Measurements from ENCODE around the gene ECSIT. TPM values are rescaled to one million over a fixed set of nuclear protein-coding genes. Genes with fewer than 3 reads are reported as not detected.

Gene ECSIT
- total RNA-seq, 2 experiments from 2014 or later, result 33.0 to 36.2 TPM

DNA sequence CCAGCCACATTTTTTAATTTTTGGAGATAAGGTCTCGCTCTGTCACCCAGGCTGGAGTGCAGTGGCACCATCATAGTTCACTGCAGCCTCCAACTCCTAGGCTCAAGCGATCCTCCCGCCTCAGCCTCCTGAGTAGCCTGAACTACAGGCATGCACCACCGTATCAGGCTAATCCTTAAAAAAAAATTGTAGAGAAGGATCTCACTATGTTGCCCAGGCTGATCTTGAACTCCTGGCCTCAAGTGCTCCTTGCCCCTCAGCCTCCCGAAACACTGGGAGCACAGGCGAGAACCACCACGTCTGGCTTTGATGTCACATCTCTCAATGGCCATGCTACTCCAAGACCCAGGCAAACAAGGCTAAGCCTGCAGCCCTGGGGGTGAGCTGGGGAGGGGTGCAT, 72.3 kb downstream of the ECSIT start:
- CTCF ChIA-PET, result interaction anchor here (3.2 kb wide), 1 partner anchor 26 kb away, joined by 11 read pairs; no protein-coding TSS in a partner anchor
- Mint-ChIP-seq H3K4me3 (no peak overlapping the region), H3K4me1 (no peaks in the 10 kb centered on the region), H3K9me3 (ENCODE audit: low read depth) (no peaks in the 10 kb centered on the region), H3K36me3 (no peaks in the 10 kb centered on the region), H3K27ac (no peak overlapping the region), H3K27me3 (peaks cover 4% of the 10 kb centered on the region)
- DNase-seq (no peak), ATAC-seq (no peak)

Small RNA genes within 50 kb of the gene (microRNA-seq; reads per million reads assigned to microRNA genes)
- gene MIR7974, result not detected

Other genes starting within 250 kb of the ECSIT start
- gene TSPAN16, start 233.0 kb downstream of the ECSIT start, total RNA-seq, result not detected
- gene RAB3D, start 189.5 kb downstream of the ECSIT start, total RNA-seq, result 1 to 10 TPM; 3.6 to 5.1 TPM
- 10 to 100 TPM; 25.1 to 28.1 TPM for gene TMEM205, start 182.9 kb downstream of the ECSIT start, total RNA-seq
- gene CCDC159, start 182.6 kb downstream of the ECSIT start, total RNA-seq, result 10 to 100 TPM; 13.0 to 16.1 TPM
- 1 to 10 TPM in 1 of 2 experiments, under 1 TPM in 1; 0.87 to 1.3 TPM for gene PLPPR2, start 173.7 kb downstream of the ECSIT start, total RNA-seq
- gene SWSAP1, start 154.5 kb downstream of the ECSIT start, total RNA-seq, result 1 to 10 TPM; 2.6 to 3.9 TPM
- gene EPOR, start 144.8 kb downstream of the ECSIT start, total RNA-seq, result 1 to 10 TPM; 8.1 to 9.1 TPM
- not detected for gene RGL3, start 109.8 kb downstream of the ECSIT start, total RNA-seq
- gene ODAD3, start 94.0 kb downstream of the ECSIT start, total RNA-seq, result under 1 TPM; 0.15 to 0.54 TPM
- gene PRKCSH, start 93.5 kb downstream of the ECSIT start, total RNA-seq, result 100 to 1,000 TPM; 278 to 306 TPM
- not detected for gene ELAVL3, start 48.1 kb downstream of the ECSIT start, total RNA-seq
- gene ZNF653, start 23.3 kb downstream of the ECSIT start, total RNA-seq, result 10 to 100 TPM; 16.1 to 16.7 TPM
- gene CNN1, start 9.7 kb upstream of the ECSIT start, total RNA-seq, result not detected
- gene ELOF1, start 30.1 kb upstream of the ECSIT start, total RNA-seq, result 10 to 100 TPM; 55.1 to 67.2 TPM
- 10 to 100 TPM; 34.1 to 58.8 TPM for gene ACP5, start 48.5 kb upstream of the ECSIT start, total RNA-seq
- gene ZNF627, start 68.3 kb upstream of the ECSIT start, total RNA-seq, result 1 to 10 TPM; 6.3 to 7.1 TPM
- gene ZNF823, start 209.8 kb upstream of the ECSIT start, total RNA-seq, result 1 to 10 TPM; 6.3 to 6.4 TPM
- gene ZNF441, start 237.9 kb upstream of the ECSIT start, total RNA-seq, result 1 to 10 TPM; 6.7 to 9.4 TPM